BE2C (cell line): ENCODE results near the gene BMPR1A.

Experiments
- DNase-seq: peaks from one replicate; pipeline ENCODE4 v3.0.0-alpha.2; 2020
- H3K27me3 ChIP-seq: fragments of 250-450 bp; sonication (Bioruptor Pico); 2 replicates; pipeline ENCODE4 v1.5.1; 2020; ENCODE audit warnings: mild to moderate bottlenecking
- H3K36me3 ChIP-seq: fragments of 250-450 bp; sonication (Bioruptor Pico); 2 replicates; pipeline ENCODE4 v1.5.1; 2020; ENCODE audit warnings: mild to moderate bottlenecking
- H3K4me1 ChIP-seq: fragments of 250-450 bp; sonication (Bioruptor Pico); 2 replicates; pipeline ENCODE4 v1.5.1; 2020
- H3K4me3 ChIP-seq: 2 replicates; pipeline ENCODE4 v1.5.1; 2011; ENCODE audit warnings: low read depth, low read length
- H3K9me3 ChIP-seq: fragments of 250-450 bp; sonication (Bioruptor Pico); 2 replicates; pipeline ENCODE4 v1.5.1; 2020
- TF ChIP-seq, protein P1 (sequence below): IDR thresholded peaks from 2 replicates; pipeline ENCODE4 v1.5.1; 2012; ENCODE audit warnings: mild to moderate bottlenecking, low read depth, low read length

The BMPR1A gene

DNA sequence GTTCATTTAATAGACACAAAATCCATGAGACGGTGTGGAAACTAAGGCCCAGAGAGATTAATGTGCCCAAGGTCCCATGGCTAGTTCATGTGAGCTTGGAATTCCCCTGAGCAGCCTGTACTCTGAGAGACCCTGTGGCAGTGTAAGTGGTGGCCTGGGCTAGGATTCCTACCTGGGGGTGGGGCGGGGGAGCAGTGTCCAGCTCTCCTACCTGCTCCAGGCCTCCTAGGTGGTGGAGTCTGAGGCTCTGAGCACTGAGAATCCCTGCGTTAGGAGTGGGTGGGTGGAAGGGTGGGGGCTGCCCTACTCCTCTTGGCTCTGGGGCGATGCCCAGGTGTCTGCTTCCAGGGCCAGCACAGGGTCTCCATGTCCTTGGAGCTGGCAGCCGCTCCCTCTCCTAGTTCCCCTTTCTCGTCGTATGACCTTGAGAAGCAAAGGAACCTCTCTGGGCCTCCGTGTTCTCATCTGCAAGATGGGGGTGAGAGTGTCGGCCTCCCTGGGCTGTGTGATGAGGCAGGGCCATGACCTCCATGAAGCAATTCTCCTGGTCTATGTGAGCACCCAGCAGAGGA lies 204.5 kb downstream of the BMPR1A start:
- no peaks in the 10 kb centered on the region for H3K27me3 ChIP-seq
- peaks cover 8% of the 10 kb centered on the region for H3K4me1 ChIP-seq
- no peaks in the 10 kb centered on the region for H3K9me3 ChIP-seq
- no peaks in the 10 kb centered on the region for H3K36me3 ChIP-seq
- no peak for DNase-seq
- H3K4me3 ChIP-seq: no peak overlapping the region
- TF ChIP-seq, protein P1, sequence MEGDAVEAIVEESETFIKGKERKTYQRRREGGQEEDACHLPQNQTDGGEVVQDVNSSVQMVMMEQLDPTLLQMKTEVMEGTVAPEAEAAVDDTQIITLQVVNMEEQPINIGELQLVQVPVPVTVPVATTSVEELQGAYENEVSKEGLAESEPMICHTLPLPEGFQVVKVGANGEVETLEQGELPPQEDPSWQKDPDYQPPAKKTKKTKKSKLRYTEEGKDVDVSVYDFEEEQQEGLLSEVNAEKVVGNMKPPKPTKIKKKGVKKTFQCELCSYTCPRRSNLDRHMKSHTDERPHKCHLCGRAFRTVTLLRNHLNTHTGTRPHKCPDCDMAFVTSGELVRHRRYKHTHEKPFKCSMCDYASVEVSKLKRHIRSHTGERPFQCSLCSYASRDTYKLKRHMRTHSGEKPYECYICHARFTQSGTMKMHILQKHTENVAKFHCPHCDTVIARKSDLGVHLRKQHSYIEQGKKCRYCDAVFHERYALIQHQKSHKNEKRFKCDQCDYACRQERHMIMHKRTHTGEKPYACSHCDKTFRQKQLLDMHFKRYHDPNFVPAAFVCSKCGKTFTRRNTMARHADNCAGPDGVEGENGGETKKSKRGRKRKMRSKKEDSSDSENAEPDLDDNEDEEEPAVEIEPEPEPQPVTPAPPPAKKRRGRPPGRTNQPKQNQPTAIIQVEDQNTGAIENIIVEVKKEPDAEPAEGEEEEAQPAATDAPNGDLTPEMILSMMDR: no peak

DNA sequence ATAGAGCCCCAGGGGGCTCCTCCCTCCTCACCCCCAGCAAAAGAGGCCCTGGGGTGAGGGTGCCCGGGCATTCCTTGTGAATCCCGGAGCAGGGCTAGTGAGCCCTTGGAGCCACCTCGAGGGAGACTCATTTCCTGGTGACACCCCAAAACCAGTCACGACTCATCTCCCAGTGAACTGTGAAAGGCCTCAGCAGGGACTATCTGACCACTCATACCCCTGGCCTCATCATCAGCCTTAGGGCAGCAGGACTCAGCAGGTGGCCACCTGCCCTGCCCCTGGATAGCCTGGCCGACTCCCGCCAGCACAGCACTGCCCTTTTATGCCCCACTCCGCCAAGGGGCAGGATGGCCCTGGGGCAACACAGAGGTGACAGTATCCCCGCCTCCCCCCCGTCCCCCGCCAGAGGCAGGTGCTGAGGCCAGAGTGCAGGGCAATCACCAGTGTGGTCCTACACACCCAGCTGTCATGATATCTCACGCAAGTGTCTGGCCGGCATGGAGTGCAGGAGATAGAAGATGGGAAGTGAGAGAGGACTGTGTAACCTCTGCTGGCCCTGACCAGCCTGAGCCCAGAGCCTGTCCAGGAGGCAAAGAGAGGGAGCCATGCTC lies 205.2 kb downstream of the BMPR1A start:
- Histone ChIP-seq H3K4me1 (peaks cover 8% of the 10 kb centered on the region), H3K9me3 (no peaks in the 10 kb centered on the region), H3K27me3 (no peaks in the 10 kb centered on the region), H3K4me3 (no peak overlapping the region), H3K36me3 (no peaks in the 10 kb centered on the region)
- TF ChIP-seq, protein P1: no peak
- no peak for DNase-seq

DNA sequence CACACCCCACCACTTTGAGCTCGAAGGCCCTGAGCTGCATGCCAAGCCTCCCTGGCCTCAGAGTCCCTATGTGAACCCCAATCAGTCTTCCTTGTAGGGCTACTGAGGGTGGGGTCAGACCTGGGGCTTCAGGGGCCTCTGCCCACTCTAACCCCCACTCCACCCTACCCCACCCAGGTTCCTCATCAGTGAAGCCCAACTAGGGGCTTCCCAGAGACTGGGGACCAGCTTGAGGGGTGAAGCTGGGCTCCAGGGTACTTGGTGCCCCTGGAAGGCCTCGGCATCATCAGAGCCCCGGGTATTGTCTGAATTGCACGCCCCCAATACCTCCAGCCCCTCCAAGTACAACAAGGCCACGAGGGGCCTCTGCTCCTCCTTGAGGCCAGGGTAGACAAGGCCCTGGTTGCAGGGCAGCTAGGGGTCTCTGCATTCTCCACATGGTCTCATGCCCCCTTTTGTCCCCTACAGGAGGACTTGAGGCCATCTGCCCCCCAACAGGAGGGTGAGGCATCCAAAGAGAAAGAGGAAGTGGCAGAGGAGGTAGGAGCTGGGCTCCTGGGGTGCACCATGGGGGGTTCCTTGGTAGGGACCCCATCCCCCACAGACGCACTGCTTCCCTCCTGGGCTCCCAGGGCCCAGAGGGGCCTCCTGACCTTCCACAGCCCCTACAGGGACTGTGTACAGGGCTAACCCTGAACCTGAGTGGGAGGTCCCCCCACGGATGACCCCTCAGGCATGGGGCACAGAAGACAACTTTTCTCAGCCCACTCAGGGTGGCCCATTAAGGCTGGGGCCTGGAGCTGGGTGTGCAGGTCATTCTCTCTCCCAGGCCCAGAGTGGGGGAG lies 205.9 kb downstream of the BMPR1A start:
- no peak for DNase-seq
- Histone ChIP-seq H3K4me3 (no peak overlapping the region), H3K9me3 (no peaks in the 10 kb centered on the region), H3K27me3 (no peaks in the 10 kb centered on the region), H3K4me1 (peaks cover 15% of the 10 kb centered on the region), H3K36me3 (no peaks in the 10 kb centered on the region)
- TF ChIP-seq, protein P1: no peak

DNA sequence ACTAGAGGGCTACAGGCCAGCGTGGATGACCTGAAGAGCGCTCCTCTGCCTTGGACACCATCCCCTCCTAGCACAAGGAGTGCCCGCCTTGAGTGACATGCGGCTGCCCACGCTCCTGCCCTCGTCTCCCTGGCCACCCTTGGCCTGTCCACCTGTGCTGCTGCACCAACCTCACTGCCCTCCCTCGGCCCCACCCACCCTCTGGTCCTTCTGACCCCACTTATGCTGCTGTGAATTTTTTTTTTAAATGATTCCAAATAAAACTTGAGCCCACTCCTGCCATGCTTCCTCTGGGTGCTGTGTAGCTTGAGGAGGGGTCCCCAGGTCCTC lies 206.5 kb downstream of the BMPR1A start:
- Histone ChIP-seq H3K27me3 (no peaks in the 10 kb centered on the region), H3K36me3 (no peaks in the 10 kb centered on the region), H3K4me3 (no peak overlapping the region), H3K9me3 (no peaks in the 10 kb centered on the region), H3K4me1 (peaks cover 15% of the 10 kb centered on the region)
- no peak for DNase-seq
- TF ChIP-seq, protein P1: no peak

DNA sequence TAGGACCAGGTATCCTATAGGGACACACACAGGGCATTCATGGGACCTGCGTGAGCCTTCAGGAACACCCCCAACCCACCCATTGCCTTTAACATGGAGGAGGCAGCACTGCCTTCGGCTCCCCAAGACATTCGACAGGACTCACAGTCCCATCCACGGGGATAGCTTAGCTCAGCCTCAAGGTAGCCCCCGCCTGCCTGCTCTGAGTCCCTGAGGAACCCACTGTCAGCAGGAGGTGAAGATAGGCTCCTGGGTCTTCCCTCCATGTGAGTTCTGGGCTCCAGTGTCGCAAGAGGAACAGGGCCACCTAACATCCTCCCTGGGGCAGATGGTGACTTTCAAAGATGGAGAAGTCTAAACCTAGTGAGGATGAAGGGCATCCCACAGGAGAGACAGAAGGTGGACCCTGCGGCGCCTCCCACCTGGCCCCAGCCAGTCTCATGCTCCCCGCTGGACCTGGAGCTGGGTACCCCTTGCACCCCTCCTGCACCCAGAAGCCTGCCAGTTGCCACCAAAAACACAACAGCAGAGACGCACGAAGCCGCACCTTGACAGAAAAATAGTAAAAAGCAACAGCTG lies 207.0 kb downstream of the BMPR1A start:
- H3K4me1 ChIP-seq: peaks cover 15% of the 10 kb centered on the region
- no peaks in the 10 kb centered on the region for H3K36me3 ChIP-seq
- TF ChIP-seq, protein P1: no peak
- DNase-seq: no peak
- H3K4me3 ChIP-seq: no peak overlapping the region
- no peaks in the 10 kb centered on the region for H3K9me3 ChIP-seq
- no peaks in the 10 kb centered on the region for H3K27me3 ChIP-seq
